GM12878 (cell line): ENCODE measurements around the gene FBLN5. TPM values are rescaled to one million over a fixed set of nuclear protein-coding genes. Genes with fewer than 3 reads are reported as not detected.

ENCODE experiments used
- ATAC-seq: fragments of 200-7000 bp; cut with Tn5 transposase; 3 replicates; pipeline ENCODE4 v1.9.1; 2020; ENCODE audit warnings: mild to moderate bottlenecking, moderate library complexity
- BruUV-seq: library from RNA; stranded (reverse); fragments of 400-500 nt; replicated peaks from 2 replicates; lab custom pipeline; 2021; lab: Mats Ljungman, UMichigan
- CTCF ChIA-PET: fragments of 300-600 bp; sonication (Branson Sonifier 250); formaldehyde crosslinking; extraction: SDS; loops from one replicate; lab custom pipeline; 2021; ENCODE audit warnings: inconsistent platforms; lab: Yijun Ruan, JAX
- POLR2A ChIA-PET: fragments of 350-600 bp; formaldehyde crosslinking; extraction: SDS; loops from one replicate; lab custom pipeline; 2021; ENCODE audit warnings: inconsistent platforms; lab: Charles Lee
- RAD21 ChIA-PET: fragments of 300-600 bp; sonication (Branson Sonifier 250); formaldehyde crosslinking; loops from one replicate; lab custom pipeline; 2023; ENCODE audit warnings: antibody characterized with exemption; ENCODE audit not compliant: unreplicated experiment; lab: Charles Lee
- SMC1A ChIA-PET: fragments of 300-600 bp; sonication (Branson Sonifier 250); formaldehyde crosslinking; loops from one replicate; lab custom pipeline; 2023; ENCODE audit not compliant: unreplicated experiment, uncharacterized antibody; lab: Charles Lee
- DNase-seq: peaks from one replicate; pipeline ENCODE4 v3.0.0-alpha.2; 2011; ENCODE audit warnings: low read depth, low spot score
- FAIRE-seq: peaks from 3 replicates; lab custom pipeline; 2011; peaks lifted over from hg19 to GRCh38; lab: Jason Lieb, UNC
- H2AFZ ChIP-seq: 2 replicates; pipeline ENCODE4 v1.6.0; 2011; ENCODE audit warnings: low read depth, low read length, control low read depth; ENCODE audit not compliant: control insufficient read depth
- H3K27ac ChIP-seq: 2 replicates; pipeline ENCODE4 v1.5.1; 2011; ENCODE audit warnings: control low read depth; ENCODE audit not compliant: control insufficient read depth, insufficient read depth
- H3K27me3 ChIP-seq, 2 experiments: replicated peaks in 1 of 2; 2 replicates each; pipeline versions ENCODE4 v1.6.0 to v1.6.1; 2011; ENCODE audit warnings: low read length in 1 of 2; ENCODE audit not compliant: control insufficient read depth in 2 of 2, insufficient read depth in 2 of 2
- H3K36me3 ChIP-seq, 2 experiments: 2 replicates each; pipeline ENCODE4 v1.5.1; 2011; ENCODE audit warnings: low read length in 1 of 2; ENCODE audit not compliant: control insufficient read depth in 2 of 2, insufficient read depth in 2 of 2
- H3K4me1 ChIP-seq: 2 replicates; pipeline ENCODE4 v1.6.1; 2011; ENCODE audit warnings: mild to moderate bottlenecking, low read length, moderate library complexity, mixed read lengths; ENCODE audit not compliant: control insufficient read depth, insufficient read depth
- H3K4me2 ChIP-seq: 2 replicates; pipeline ENCODE4 v1.6.0; 2011; ENCODE audit warnings: control low read depth; ENCODE audit not compliant: control insufficient read depth, insufficient read depth
- H3K4me3 ChIP-seq: fragments of 200-600 bp; sonication (generic); 2 replicates; pipeline ENCODE4 v1.5.1; 2016
- H3K79me2 ChIP-seq: 2 replicates; pipeline ENCODE4 v1.6.0; 2011; ENCODE audit warnings: low read length; ENCODE audit not compliant: control insufficient read depth, insufficient read depth
- H3K9ac ChIP-seq: 2 replicates; pipeline ENCODE4 v1.8.0; 2011; ENCODE audit warnings: low read length, control low read depth, mixed read lengths; ENCODE audit not compliant: control insufficient read depth, insufficient read depth
- H3K9me3 ChIP-seq: replicated peaks from 3 replicates; pipeline ENCODE4 v1.5.1; 2011; ENCODE audit warnings: mild to moderate bottlenecking, low read length; ENCODE audit not compliant: control insufficient read depth, insufficient read depth
- H4K20me1 ChIP-seq: 2 replicates; pipeline ENCODE4 v1.6.0; 2011; ENCODE audit not compliant: control insufficient read depth, insufficient read depth
- FOS ChIP-seq: IDR thresholded peaks from 3 replicates; pipeline ENCODE4 v1.6.1; 2011; ENCODE audit warnings: borderline replicate concordance; ENCODE audit not compliant: insufficient read length; ENCODE audit errors: extremely low read depth
- HDAC2 ChIP-seq: fragments of 200-600 bp; sonication (generic); IDR thresholded peaks from 2 replicates; pipeline ENCODE4 v1.6.1; 2017
- JUND ChIP-seq: IDR thresholded peaks from 2 replicates; pipeline ENCODE4 v1.6.1; 2012; ENCODE audit warnings: low read depth, mild to moderate bottlenecking, low read length, improper control_type of control experiment, moderate library complexity
- MTA3 ChIP-seq: IDR thresholded peaks from 2 replicates; pipeline ENCODE4 v1.6.1; 2012; ENCODE audit warnings: low read length, inconsistent platforms, borderline replicate concordance
- NFXL1 ChIP-seq: fragments of 450-650 bp; IDR thresholded peaks from 2 replicates; pipeline ENCODE4 v1.6.1; 2017; ENCODE audit warnings: antibody characterized with exemption, mild to moderate bottlenecking, borderline replicate concordance
- SP1 ChIP-seq: IDR thresholded peaks from one replicate; pipeline ENCODE4 v1.6.1; 2011; ENCODE audit warnings: low read depth, low read length
- SREBF1 ChIP-seq: IDR thresholded peaks from 2 replicates; pipeline ENCODE4 v1.6.1; 2012; ENCODE audit warnings: mild to moderate bottlenecking, low read length
- TBL1XR1 ChIP-seq: IDR thresholded peaks from 2 replicates; pipeline ENCODE4 v1.6.1; 2012; ENCODE audit warnings: low read depth, low read length, improper control_type of control experiment
- TCF7 ChIP-seq: IDR thresholded peaks from 2 replicates; pipeline ENCODE4 v1.6.1; 2014; ENCODE audit warnings: antibody characterized with exemption, borderline replicate concordance
- ZNF217 ChIP-seq: fragments of 450-650 bp; IDR thresholded peaks from 2 replicates; pipeline ENCODE4 v1.6.1; 2017; ENCODE audit warnings: antibody characterized with exemption, mild to moderate bottlenecking
- ZZZ3 ChIP-seq: IDR thresholded peaks from 2 replicates; pipeline ENCODE4 v1.6.1; 2011; ENCODE audit warnings: low read depth; ENCODE audit not compliant: control insufficient read depth, insufficient read length
- WGBS: methylation state at CpG from one replicate; pipeline ENCODE4 v1.1.6; 2016; ENCODE audit warnings: low lambda C conversion rate; ENCODE audit not compliant: insufficient replicate concordance, insufficient coverage; ENCODE audit errors: missing lambda C conversion rate; 5-methylcytosine and 5-hydroxymethylcytosine counted together
- in situ Hi-C: fragments of 300-500 bp; cut with MboI; formaldehyde crosslinking; loops from 9 replicates; pipeline ENCODE4 v1.14.3; 2018; ENCODE audit warnings: mixed read lengths
- intact Hi-C: fragments of 100-400 bp; cut with micrococcal nuclease; formaldehyde crosslinking; loops from one replicate; pipeline ENCODE4 v1.14.2; 2022; ENCODE audit not compliant: unreplicated experiment
- polyA plus RNA-seq, 11 experiments: library from polyadenylated mRNA; depleted of rRNA in 4 of 11; unstranded in 6 of 11; stranded (reverse) in 5 of 11; fragments of >200 nt; fragmentation: Nextera tagmentation in 4 of 11; fragmentation: Illumina TruSeq in 1 of 11; extraction: Ambion mirVana in 4 of 11; extraction: Trizol in 1 of 11; gene quantifications; 1 replicate in 1 of 11; 2 replicates in 10 of 11; pipeline versions ENCODE4 v1.2.1 to v1.2.3, GENCODE V29; 2011 to 2016; ENCODE audit warnings: inconsistent platforms in 2 of 11, missing spikeins in 2 of 11, low read depth in 1 of 11
- total RNA-seq, 4 experiments: library from RNA; depleted of rRNA in 3 of 4; stranded (reverse); fragments of >200 nt in 3 of 4; fragmentation: Illumina TruSeq in 1 of 4; extraction: Trizol in 1 of 4; gene quantifications; 2 replicates each; pipeline versions ENCODE4 v1.2.1 to v1.2.3, GENCODE V29; 2013 to 2021
- TF ChIP-seq, protein P1 (sequence below): fragments of 450-650 bp; IDR thresholded peaks from 2 replicates; pipeline ENCODE4 v1.6.1; 2017; ENCODE audit warnings: mild to moderate bottlenecking, moderate library complexity
- TF ChIP-seq, protein P2 (sequence below): IDR thresholded peaks from 2 replicates; pipeline ENCODE4 v1.6.1; 2011; ENCODE audit warnings: mild to moderate bottlenecking, low read depth, low read length, moderate library complexity; ENCODE audit not compliant: insufficient replicate concordance
- TF ChIP-seq, protein P3 (sequence below): IDR thresholded peaks from 2 replicates; pipeline ENCODE4 v1.6.1; 2011; ENCODE audit warnings: borderline replicate concordance, low read depth, mild to moderate bottlenecking, moderate library complexity, mixed read lengths, low read length; ENCODE audit not compliant: insufficient read depth; ENCODE audit errors: extremely low read length

The FBLN5 gene
- total and polyA plus RNA-seq, 10 of the 15 experiments (the other 5 are each of a cell fraction or from before 2014, with no cell fraction given), result 0.03 to 0.64 (median 0.24) TPM

DNA sequence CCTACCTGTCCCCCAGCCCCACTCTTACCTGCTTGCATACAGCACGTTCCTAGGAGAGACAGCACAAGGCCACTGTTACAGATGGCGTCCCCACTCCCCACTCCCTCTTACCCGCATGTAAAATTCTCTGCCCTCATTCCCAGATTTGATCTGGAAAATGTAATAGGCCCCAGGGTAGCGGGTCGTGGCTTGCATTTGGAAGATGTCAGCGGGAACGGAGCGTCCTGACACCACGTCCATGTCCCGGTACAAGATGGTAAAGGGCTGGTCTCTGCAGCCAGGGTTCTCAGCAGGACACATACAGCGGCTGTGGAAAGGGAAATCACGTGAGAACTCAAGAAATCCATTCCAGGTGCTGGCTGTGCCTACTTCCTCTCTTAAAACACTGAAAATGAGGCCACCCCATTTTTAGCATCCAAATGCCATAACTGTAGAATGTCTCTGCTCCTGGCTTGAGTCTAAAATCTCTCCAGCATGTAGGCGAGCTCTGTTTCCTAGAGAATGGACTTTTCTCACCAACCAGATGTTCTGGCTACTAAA is 70.0 kb downstream of the FBLN5 start:
- Histone ChIP-seq H2AFZ (no peak overlapping the region), H3K79me2 (no peaks in the 10 kb centered on the region), H3K9me3 (no peaks in the 10 kb centered on the region), H3K4me3 (no peak overlapping the region), H3K9ac (no peak overlapping the region), H3K4me1 (peaks cover 20% of the 10 kb centered on the region), H3K27ac (no peak overlapping the region), H3K4me2 (no peak overlapping the region), H3K27me3 (no peaks in the 10 kb centered on the region), H3K36me3 (no peaks in the 10 kb centered on the region), H4K20me1 (no peaks in the 10 kb centered on the region)
- no TSS peak for BruUV-seq
- ChIA-PET SMC1A (no interaction called here), RAD21 (no interaction called here), CTCF (interaction anchor here (1.4 kb wide), 1 partner anchor 14 kb away, joined by 4 read pairs; no protein-coding TSS in a partner anchor), POLR2A (no interaction called here)
- DNase-seq (no peak), ATAC-seq (no peak), FAIRE-seq (no peak)
- 59% methylated on average over 13 of the region's 13 CpGs for WGBS
- intact Hi-C loops, result no loop called here
- in situ Hi-C loops, result no loop called here
- TF ChIP-seq TCF7 (no peak), HDAC2 (no peak), FOS (no peak), ZNF217 (no peak), JUND (no peak), ZZZ3 (no peak), SREBF1 (no peak), TBL1XR1 (no peak), SP1 (no peak), NFXL1 (no peak), MTA3 (no peak)
- TF ChIP-seq, protein P1, sequence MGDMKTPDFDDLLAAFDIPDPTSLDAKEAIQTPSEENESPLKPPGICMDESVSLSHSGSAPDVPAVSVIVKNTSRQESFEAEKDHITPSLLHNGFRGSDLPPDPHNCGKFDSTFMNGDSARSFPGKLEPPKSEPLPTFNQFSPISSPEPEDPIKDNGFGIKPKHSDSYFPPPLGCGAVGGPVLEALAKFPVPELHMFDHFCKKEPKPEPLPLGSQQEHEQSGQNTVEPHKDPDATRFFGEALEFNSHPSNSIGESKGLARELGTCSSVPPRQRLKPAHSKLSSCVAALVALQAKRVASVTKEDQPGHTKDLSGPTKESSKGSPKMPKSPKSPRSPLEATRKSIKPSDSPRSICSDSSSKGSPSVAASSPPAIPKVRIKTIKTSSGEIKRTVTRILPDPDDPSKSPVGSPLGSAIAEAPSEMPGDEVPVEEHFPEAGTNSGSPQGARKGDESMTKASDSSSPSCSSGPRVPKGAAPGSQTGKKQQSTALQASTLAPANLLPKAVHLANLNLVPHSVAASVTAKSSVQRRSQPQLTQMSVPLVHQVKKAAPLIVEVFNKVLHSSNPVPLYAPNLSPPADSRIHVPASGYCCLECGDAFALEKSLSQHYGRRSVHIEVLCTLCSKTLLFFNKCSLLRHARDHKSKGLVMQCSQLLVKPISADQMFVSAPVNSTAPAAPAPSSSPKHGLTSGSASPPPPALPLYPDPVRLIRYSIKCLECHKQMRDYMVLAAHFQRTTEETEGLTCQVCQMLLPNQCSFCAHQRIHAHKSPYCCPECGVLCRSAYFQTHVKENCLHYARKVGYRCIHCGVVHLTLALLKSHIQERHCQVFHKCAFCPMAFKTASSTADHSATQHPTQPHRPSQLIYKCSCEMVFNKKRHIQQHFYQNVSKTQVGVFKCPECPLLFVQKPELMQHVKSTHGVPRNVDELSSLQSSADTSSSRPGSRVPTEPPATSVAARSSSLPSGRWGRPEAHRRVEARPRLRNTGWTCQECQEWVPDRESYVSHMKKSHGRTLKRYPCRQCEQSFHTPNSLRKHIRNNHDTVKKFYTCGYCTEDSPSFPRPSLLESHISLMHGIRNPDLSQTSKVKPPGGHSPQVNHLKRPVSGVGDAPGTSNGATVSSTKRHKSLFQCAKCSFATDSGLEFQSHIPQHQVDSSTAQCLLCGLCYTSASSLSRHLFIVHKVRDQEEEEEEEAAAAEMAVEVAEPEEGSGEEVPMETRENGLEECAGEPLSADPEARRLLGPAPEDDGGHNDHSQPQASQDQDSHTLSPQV, result no peak
- TF ChIP-seq, protein P2, sequence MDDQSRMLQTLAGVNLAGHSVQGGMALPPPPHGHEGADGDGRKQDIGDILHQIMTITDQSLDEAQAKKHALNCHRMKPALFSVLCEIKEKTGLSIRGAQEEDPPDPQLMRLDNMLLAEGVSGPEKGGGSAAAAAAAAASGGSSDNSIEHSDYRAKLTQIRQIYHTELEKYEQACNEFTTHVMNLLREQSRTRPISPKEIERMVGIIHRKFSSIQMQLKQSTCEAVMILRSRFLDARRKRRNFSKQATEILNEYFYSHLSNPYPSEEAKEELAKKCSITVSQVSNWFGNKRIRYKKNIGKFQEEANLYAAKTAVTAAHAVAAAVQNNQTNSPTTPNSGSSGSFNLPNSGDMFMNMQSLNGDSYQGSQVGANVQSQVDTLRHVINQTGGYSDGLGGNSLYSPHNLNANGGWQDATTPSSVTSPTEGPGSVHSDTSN, result no peak
- TF ChIP-seq, protein P3, sequence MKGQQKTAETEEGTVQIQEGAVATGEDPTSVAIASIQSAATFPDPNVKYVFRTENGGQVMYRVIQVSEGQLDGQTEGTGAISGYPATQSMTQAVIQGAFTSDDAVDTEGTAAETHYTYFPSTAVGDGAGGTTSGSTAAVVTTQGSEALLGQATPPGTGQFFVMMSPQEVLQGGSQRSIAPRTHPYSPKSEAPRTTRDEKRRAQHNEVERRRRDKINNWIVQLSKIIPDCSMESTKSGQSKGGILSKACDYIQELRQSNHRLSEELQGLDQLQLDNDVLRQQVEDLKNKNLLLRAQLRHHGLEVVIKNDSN, result no peak
